GM15510 (cell line): Measurements from ENCODE around the gene MAP2K7.
A peak's percentile ranks its signal among the peaks of the same experiment; 100 is the strongest.

Source experiments
- POLR2A ChIP-seq: IDR thresholded peaks from 3 replicates; pipeline ENCODE4 v1.6.1; 2011; ENCODE audit warnings: borderline replicate concordance; ENCODE audit not compliant: insufficient read length; ENCODE audit errors: extremely low read depth

The MAP2K7 gene

GRCh38 chr19:7908078-7908699 is 4.5 kb downstream of the MAP2K7 start:
- no peak for TF ChIP-seq POLR2A

GRCh38 chr19:7908742-7909461 is 5.2 kb downstream of the MAP2K7 start:
- no peak for TF ChIP-seq POLR2A

GRCh38 chr19:7909471-7910067 is 5.9 kb downstream of the MAP2K7 start:
- no peak for TF ChIP-seq POLR2A

GRCh38 chr19:7910321-7911161 is 6.9 kb downstream of the MAP2K7 start:
- TF ChIP-seq POLR2A, result peak; percentile 13

GRCh38 chr19:7911508-7912143 is 7.9 kb downstream of the MAP2K7 start:
- no peak for TF ChIP-seq POLR2A

- TF ChIP-seq POLR2A, result no peak
Observed at GRCh38 chr19:7912144-7912696, 8.5 kb downstream of the MAP2K7 start.

- TF ChIP-seq POLR2A, result no peak
Observed at GRCh38 chr19:7912697-7913564, 9.3 kb downstream of the MAP2K7 start.

- no peak for TF ChIP-seq POLR2A
Observed at GRCh38 chr19:7913652-7914051, 10.0 kb downstream of the MAP2K7 start.

- no peak for TF ChIP-seq POLR2A
Observed at GRCh38 chr19:7914099-7914498, 10.4 kb downstream of the MAP2K7 start.

- no peak for TF ChIP-seq POLR2A
Observed at GRCh38 chr19:7914598-7915045, 10.9 kb downstream of the MAP2K7 start, which contains the start of gene TGFBR3L. Gene TGFBR3L, plus strand, starts transcription at chr19:7914830.

- no peak for TF ChIP-seq POLR2A
Observed at GRCh38 chr19:7915250-7916102, 11.8 kb downstream of the MAP2K7 start.
